Kidney (tissue), 14 donors: ENCODE measurements around the gene CDC25A. TPM values are rescaled to one million over a fixed set of nuclear protein-coding genes. Genes with fewer than 3 reads are reported as not detected.

Experiments used
- DNase-seq, 5 donors: peaks; one replicate each; pipeline ENCODE4 v3.0.0-alpha.2; 2013 to 2020
- FAIRE-seq: peaks from 2 replicates; lab custom pipeline; 2012; peaks lifted over from hg19 to GRCh38; lab: Jason Lieb, UNC
- H3K27ac ChIP-seq, 2 donors: one replicate each; pipeline ENCODE4 v1.7.0; 2013; ENCODE audit warnings: low read depth in 2 of 2, low read length in 2 of 2, inconsistent platforms in 1 of 2
- H3K27me3 ChIP-seq: one replicate; pipeline ENCODE4 v1.7.1; 2013; ENCODE audit warnings: low read length, inconsistent platforms; ENCODE audit not compliant: control insufficient read depth, insufficient read depth
- H3K36me3 ChIP-seq, 3 donors: one replicate each; pipeline versions ENCODE4 v1.7.0 to v1.7.1; 2013; ENCODE audit warnings: low read length in 3 of 3, control low read depth in 1 of 3, inconsistent platforms in 1 of 3; ENCODE audit not compliant: insufficient read depth in 3 of 3, control insufficient read depth in 2 of 3
- H3K4me1 ChIP-seq, 3 donors: one replicate each; pipeline versions ENCODE4 v1.7.0 to v1.7.1; 2013; ENCODE audit warnings: low read length in 3 of 3, inconsistent platforms in 1 of 3, low read depth in 1 of 3; ENCODE audit not compliant: control insufficient read depth in 2 of 3, insufficient read depth in 2 of 3
- H3K4me3 ChIP-seq, 3 donors: one replicate each; pipeline versions ENCODE4 v1.7.0 to v1.8.1; 2013; ENCODE audit warnings: low read length in 3 of 3, control low read depth in 1 of 3, inconsistent platforms in 1 of 3
- H3K9ac ChIP-seq, 3 donors: one replicate each; pipeline versions ENCODE4 v1.7.0 to v1.7.1; 2013; ENCODE audit warnings: low read length in 3 of 3, control low read depth in 1 of 3, inconsistent platforms in 1 of 3
- H3K9me3 ChIP-seq, 3 donors: one replicate each; pipeline versions ENCODE4 v1.7.0 to v1.7.1; 2013; ENCODE audit warnings: low read length in 3 of 3, control low read depth in 1 of 3, inconsistent platforms in 1 of 3; ENCODE audit not compliant: control insufficient read depth in 2 of 3, insufficient read depth in 1 of 3
- intact Hi-C: fragments of 100-400 bp; cut with DNase I; formaldehyde crosslinking; loops from one replicate; pipeline ENCODE4 v1.11.1; 2022
- polyA plus RNA-seq: library from polyadenylated mRNA; stranded (reverse); fragments of 350-450 nt; fragmentation: Illumina TruSeq; extraction: RNeasy Lipid Tissue Mini Kit (QIAGEN cat#74804); gene quantifications from one replicate; pipeline ENCODE4 v1.2.3, GENCODE V29; 2014; ENCODE audit warnings: low read depth, low replicate concordance; ENCODE audit not compliant: insufficient read depth
- total RNA-seq: library from RNA; stranded (reverse); fragmentation: NEBNext Ultra II Directional; extraction: Animal tissue kit (Norgen Biotek cat#: 25700); gene quantifications from one replicate; pipeline ENCODE4 v1.2.1, GENCODE V29; 2021
- TF ChIP-seq, protein P1 (sequence below): IDR thresholded peaks from 3 replicates; pipeline ENCODE4 v1.5.1; 2012; ENCODE audit warnings: mild to moderate bottlenecking, moderate library complexity, borderline replicate concordance; ENCODE audit not compliant: insufficient read depth; ENCODE audit errors: extremely low read depth
- donor health status: control.
- donor health status: control.
- donor health status: control.
- donor health status: control.
- donor health status: control.
- donor health status: DM: yes; HTN: yes; CAD: no.
- donor health status: Normal renal cell carcinoma (clear cell type).

Gene CDC25A
- total and polyA plus RNA-seq, 2 donors from 2014 or later: 0.88 to 1.6 TPM

DNA sequence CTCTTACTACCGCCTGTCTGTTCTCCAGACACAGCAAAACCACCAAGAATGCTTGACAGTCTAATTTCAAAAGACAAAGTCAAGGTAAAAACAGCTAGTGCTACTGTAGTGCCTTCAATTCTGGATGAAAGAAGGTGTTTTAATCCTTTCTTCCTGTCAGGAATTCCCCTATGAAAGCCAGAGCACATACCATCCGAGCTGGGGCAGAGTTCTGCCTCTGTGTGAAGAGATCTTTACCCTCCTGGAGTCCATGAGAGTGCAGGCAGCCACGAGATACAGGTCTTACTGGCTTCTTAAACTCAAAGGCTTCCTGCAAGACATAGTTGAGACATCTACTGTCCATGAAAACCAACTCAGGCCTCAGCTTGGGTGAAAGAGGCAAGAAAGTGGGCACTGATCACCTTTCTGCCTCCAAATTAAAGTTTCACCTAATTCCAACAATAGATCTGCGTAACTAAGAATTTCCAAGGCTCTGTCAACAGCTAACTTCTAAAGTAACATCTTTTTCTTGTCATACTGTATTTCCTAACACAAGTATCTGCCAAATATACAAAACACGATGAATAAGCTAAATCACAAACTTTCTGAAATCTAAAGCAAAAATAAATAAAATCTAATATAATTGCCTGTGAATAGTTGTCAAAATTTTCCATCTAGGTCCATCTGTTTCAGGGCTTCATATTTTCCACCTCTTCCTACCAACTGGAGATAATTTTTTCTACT, 7.5 kb downstream of the CDC25A start:
- Histone ChIP-seq H3K27ac (no peak overlapping the region), H3K36me3 (peaks cover 0 to 17% (median 0%) of the 10 kb centered on the region in 3 donors)
- no peak for FAIRE-seq

DNA sequence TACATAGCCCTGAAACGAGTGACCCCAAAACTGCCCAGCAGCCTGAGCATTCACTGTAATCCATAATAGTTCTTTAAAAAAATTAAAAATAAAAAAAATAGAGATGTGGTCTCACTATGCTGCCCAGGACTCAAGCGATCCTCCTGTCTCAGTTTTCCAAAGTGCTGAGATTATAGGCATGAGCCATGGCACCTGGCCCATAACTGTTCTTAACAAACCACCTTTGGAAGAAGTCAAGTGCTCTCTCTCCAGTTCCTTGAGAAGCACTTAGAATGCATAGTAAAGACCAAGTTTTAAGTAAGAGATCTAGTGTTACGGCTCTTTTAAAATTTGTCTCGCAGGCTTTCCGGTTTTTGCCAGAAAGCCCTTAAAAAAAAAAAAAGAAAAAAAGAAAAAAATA, 8.2 kb downstream of the CDC25A start:
- H3K4me3 ChIP-seq: no peak overlapping the region
- H3K27me3 ChIP-seq: no peaks in the 10 kb centered on the region
- no peaks in the 10 kb centered on the region for H3K4me1 ChIP-seq
- no peak for FAIRE-seq
- H3K9me3 ChIP-seq: no peaks in the 10 kb centered on the region
- H3K27ac ChIP-seq: no peak overlapping the region
- intact Hi-C loops: no loop called here
- no peak for DNase-seq
- H3K9ac ChIP-seq: no peak overlapping the region
- TF ChIP-seq, protein P1, sequence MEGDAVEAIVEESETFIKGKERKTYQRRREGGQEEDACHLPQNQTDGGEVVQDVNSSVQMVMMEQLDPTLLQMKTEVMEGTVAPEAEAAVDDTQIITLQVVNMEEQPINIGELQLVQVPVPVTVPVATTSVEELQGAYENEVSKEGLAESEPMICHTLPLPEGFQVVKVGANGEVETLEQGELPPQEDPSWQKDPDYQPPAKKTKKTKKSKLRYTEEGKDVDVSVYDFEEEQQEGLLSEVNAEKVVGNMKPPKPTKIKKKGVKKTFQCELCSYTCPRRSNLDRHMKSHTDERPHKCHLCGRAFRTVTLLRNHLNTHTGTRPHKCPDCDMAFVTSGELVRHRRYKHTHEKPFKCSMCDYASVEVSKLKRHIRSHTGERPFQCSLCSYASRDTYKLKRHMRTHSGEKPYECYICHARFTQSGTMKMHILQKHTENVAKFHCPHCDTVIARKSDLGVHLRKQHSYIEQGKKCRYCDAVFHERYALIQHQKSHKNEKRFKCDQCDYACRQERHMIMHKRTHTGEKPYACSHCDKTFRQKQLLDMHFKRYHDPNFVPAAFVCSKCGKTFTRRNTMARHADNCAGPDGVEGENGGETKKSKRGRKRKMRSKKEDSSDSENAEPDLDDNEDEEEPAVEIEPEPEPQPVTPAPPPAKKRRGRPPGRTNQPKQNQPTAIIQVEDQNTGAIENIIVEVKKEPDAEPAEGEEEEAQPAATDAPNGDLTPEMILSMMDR: no peak
- H3K36me3 ChIP-seq: peaks cover 0 to 17% (median 0%) of the 10 kb centered on the region in 3 donors

More for the DNA sequence above, 7.5 kb downstream of the CDC25A start:
- H3K9ac ChIP-seq: no peak overlapping the region
- no peaks in the 10 kb centered on the region for H3K27me3 ChIP-seq
- no peaks in the 10 kb centered on the region for H3K4me1 ChIP-seq
- TF ChIP-seq, protein P1: no peak
- intact Hi-C loops: no loop called here
- no peak overlapping the region for H3K4me3 ChIP-seq
- no peaks in the 10 kb centered on the region for H3K9me3 ChIP-seq
- no peak for DNase-seq

DNA sequence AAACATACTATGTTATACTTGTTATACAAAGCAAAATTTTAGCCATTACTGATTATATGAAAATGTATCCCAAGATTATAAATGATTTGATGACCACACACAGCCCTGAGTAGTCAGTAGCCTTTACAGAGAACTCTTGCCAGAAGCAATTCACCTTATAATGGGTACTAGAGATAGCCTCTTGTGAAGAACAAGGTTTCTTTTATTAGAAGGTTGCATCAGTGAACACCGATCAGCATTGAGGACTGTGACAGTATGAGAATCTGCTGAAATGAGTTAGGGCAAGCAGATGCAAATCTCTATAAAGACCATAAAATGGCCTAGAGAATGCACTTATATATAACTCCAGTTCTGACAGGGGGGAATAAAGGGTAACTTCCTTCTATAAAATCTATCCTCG, 10.1 kb downstream of the CDC25A start:
- DNase-seq (no peak), FAIRE-seq (no peak)
- no peaks in the 10 kb centered on the region for H3K4me1 ChIP-seq
- TF ChIP-seq, protein P1: no peak
- intact Hi-C loops: no loop called here
- peaks cover 0 to 18% (median 2%) of the 10 kb centered on the region in 3 donors for H3K36me3 ChIP-seq
- no peaks in the 10 kb centered on the region for H3K9me3 ChIP-seq
- H3K27ac ChIP-seq: no peak overlapping the region
- H3K9ac ChIP-seq: no peak overlapping the region
- H3K27me3 ChIP-seq: no peaks in the 10 kb centered on the region
- H3K4me3 ChIP-seq: no peak overlapping the region
